Subcutaneous adipose tissue (tissue), 4 donors: Measurements from ENCODE around the gene POLR3G. TPM values are rescaled to one million over a fixed set of nuclear protein-coding genes. Genes with fewer than 3 reads are reported as not detected.

Experiments
- CTCF ChIP-seq: fragments of 450-650 bp; IDR thresholded peaks from one replicate; pipeline ENCODE4 v1.5.1; 2016; ENCODE audit warnings: low read depth, mild to moderate bottlenecking, control low read depth, antibody characterized with exemption, moderate library complexity
- total RNA-seq, 4 donors: library from RNA; depleted of rRNA; stranded (reverse); fragments of >200 nt; gene quantifications; one replicate each; pipeline ENCODE4 v1.1.0, GENCODE V29; 2016

The POLR3G gene, protein sequence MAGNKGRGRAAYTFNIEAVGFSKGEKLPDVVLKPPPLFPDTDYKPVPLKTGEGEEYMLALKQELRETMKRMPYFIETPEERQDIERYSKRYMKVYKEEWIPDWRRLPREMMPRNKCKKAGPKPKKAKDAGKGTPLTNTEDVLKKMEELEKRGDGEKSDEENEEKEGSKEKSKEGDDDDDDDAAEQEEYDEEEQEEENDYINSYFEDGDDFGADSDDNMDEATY
- 1 to 10 TPM in 3 of 4 donors, under 1 TPM in 1; 0.94 to 2.9 (median 1.7) TPM for total RNA-seq

- no peak for TF ChIP-seq CTCF
These were observed at the start of gene POLR3G, which contains the start of gene MBLAC2 for GRCh38 chr5:90474235-90475107. Gene POLR3G, plus strand, starts transcription at chr5:90474864. Its CDS starts 10,704 bp downstream, at chr5:90485568. Gene MBLAC2, minus strand, starts transcription at chr5:90474771. Its CDS starts 479 bp downstream, at chr5:90474292.

- no peak for TF ChIP-seq CTCF
These were observed 40.4 kb upstream of the POLR3G start for GRCh38 chr5:90434116-90434714.

GRCh38 chr5:90437663-90438062 lies 37.0 kb upstream of the POLR3G start:
- no peak for TF ChIP-seq CTCF

- TF ChIP-seq CTCF, result no peak
These were observed 36.6 kb upstream of the POLR3G start for GRCh38 chr5:90438100-90438499.

DNA sequence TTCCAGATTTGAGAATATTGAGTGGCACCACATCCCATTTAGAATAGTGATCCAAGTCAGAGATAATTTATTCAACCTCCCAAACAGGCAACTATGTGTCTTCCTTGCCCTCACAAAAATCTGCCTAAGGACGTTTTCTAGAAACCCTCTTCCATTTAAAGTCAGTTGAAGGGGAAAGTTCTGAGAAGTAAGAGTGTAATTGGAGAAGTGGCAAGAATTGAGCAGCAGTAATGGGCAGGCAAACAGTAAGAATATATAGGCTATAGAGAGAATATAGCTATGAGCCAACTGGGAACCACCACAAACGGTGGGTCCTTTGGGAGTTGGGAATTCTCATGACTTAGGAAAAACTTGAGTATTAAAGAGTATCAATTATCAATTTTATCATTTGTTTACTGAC lies 34.0 kb upstream of the POLR3G start:
- TF ChIP-seq CTCF, result no peak

DNA sequence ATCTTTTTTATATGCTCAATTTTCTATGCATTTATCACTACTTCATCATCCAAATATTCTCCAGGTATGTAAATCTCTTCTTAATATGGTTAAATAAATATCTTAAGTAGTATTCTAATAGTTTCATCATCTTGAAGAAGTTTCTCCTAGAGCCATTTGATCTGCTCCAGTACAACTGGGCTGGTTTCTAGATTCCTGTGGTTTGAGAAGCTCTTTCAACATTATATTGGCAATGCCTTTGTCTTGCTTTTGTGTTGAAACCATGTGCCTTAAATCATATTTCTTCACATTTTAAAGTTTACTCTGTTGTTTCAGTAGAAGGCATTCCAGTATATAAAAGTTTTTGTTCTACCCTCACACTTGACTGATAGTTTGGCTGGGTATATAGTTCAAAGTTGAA lies 27.7 kb upstream of the POLR3G start:
- no peak for TF ChIP-seq CTCF

DNA sequence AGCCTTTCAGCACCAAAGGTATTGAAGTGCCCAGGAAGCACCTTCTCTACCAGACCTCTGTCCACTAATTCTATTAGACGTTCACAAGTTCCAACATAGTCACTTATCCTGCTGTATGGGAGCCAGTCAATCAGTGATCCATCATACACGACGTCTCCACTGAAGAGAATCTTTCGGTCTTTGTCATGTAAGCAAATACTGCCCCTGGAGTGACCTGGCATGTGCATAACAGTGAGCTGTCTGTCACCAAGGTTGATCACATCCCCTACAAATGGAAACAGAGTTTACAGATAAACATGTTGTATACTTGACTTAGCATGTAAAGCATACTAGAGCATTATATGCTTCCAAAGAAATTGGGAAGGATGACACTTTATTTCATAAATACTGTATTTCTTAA lies 13.4 kb upstream of the POLR3G start:
- no peak for TF ChIP-seq CTCF
